ENCODE data around the gene CHEK1.

DNA sequence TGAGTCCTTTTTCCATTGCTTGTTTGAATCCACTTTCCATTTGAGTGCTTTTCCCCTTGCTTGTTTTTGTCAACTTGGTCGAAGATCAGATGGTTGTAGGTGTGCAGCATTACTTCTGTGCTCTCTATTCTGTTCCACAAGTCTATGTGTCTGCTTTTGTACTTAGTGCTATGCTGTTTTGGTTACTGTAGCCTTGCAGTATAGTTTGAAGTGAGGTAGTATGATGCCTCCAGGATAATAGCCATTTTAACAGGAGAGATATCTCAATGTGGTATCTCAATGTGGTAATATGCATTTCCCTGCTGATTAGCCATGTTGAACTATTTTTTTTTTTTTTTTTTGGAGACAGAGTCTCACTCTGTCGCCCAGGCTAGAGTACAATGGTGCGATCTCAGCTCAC is 38.9 kb downstream of the CHEK1 start:
- TF ChIP-seq, protein P1, sequence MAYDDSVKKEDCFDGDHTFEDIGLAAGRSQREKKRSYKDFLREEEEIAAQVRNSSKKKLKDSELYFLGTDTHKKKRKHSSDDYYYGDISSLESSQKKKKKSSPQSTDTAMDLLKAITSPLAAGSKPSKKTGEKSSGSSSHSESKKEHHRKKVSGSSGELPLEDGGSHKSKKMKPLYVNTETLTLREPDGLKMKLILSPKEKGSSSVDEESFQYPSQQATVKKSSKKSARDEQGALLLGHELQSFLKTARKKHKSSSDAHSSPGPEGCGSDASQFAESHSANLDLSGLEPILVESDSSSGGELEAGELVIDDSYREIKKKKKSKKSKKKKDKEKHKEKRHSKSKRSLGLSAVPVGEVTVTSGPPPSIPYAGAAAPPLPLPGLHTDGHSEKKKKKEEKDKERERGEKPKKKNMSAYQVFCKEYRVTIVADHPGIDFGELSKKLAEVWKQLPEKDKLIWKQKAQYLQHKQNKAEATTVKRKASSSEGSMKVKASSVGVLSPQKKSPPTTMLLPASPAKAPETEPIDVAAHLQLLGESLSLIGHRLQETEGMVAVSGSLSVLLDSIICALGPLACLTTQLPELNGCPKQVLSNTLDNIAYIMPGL (CRISPR knock-in tag; IDR thresholded peaks at IDR 0.05), result no peak
- TF ChIP-seq ELF4 (CRISPR knock-in tag; IDR thresholded peaks at IDR 0.05; ENCODE audit: low read depth), result no peak
- no peak for TF ChIP-seq NR2C2 (CRISPR knock-in tag; IDR thresholded peaks at IDR 0.05)
- TF ChIP-seq, protein P2, sequence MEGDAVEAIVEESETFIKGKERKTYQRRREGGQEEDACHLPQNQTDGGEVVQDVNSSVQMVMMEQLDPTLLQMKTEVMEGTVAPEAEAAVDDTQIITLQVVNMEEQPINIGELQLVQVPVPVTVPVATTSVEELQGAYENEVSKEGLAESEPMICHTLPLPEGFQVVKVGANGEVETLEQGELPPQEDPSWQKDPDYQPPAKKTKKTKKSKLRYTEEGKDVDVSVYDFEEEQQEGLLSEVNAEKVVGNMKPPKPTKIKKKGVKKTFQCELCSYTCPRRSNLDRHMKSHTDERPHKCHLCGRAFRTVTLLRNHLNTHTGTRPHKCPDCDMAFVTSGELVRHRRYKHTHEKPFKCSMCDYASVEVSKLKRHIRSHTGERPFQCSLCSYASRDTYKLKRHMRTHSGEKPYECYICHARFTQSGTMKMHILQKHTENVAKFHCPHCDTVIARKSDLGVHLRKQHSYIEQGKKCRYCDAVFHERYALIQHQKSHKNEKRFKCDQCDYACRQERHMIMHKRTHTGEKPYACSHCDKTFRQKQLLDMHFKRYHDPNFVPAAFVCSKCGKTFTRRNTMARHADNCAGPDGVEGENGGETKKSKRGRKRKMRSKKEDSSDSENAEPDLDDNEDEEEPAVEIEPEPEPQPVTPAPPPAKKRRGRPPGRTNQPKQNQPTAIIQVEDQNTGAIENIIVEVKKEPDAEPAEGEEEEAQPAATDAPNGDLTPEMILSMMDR (IDR thresholded peaks at IDR 0.05), result no peak
- TF ChIP-seq, protein P3, sequence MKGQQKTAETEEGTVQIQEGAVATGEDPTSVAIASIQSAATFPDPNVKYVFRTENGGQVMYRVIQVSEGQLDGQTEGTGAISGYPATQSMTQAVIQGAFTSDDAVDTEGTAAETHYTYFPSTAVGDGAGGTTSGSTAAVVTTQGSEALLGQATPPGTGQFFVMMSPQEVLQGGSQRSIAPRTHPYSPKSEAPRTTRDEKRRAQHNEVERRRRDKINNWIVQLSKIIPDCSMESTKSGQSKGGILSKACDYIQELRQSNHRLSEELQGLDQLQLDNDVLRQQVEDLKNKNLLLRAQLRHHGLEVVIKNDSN (CRISPR knock-in tag; IDR thresholded peaks at IDR 0.05), result no peak
- TF ChIP-seq, protein P4, sequence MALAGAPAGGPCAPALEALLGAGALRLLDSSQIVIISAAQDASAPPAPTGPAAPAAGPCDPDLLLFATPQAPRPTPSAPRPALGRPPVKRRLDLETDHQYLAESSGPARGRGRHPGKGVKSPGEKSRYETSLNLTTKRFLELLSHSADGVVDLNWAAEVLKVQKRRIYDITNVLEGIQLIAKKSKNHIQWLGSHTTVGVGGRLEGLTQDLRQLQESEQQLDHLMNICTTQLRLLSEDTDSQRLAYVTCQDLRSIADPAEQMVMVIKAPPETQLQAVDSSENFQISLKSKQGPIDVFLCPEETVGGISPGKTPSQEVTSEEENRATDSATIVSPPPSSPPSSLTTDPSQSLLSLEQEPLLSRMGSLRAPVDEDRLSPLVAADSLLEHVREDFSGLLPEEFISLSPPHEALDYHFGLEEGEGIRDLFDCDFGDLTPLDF (CRISPR knock-in tag; IDR thresholded peaks at IDR 0.05), result no peak

All from WTC11 (cell line).